ENCODE results near the gene CFAP77. TPM values are rescaled to one million over a fixed set of nuclear protein-coding genes. Genes with fewer than 3 reads are reported as not detected.
A peak's percentile ranks its signal among the peaks of the same experiment; 100 is the strongest.

CFAP77 gene
- total and polyA plus RNA-seq, 2 of the 8 experiments (the other 6 are each of a cell fraction or from before 2014, with no cell fraction given), result 0.63 to 0.97 TPM

DNA sequence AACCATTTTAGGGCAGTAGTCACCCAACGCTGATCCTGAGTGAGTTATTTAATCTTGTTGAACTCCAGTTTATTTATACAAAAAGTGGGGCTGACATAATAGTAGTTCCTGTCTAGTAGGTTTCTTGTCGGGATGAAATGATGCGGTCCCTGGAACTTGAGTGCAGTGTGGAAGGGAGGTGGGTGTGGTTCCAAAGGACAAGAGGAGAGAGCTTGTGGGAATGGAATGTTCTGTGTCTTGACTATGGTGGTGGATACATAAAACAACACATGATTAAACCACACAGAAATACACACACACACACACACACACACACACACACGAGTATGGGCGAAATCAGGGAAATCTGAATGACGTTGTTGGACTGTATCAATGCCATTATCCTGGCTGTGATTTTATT lies 106.3 kb downstream of the CFAP77 start:
- Histone ChIP-seq H3K18ac (ENCODE audit: extremely low read depth, low read length) (no peak overlapping the region), H2AFZ (ENCODE audit: low read length) (no peak overlapping the region), H4K91ac (replicated peaks; ENCODE audit: insufficient read length, low read length) (no peak overlapping the region), H2BK20ac (ENCODE audit: low read length) (no peak overlapping the region), H3K79me1 (ENCODE audit: low read depth, low read length) (no peaks in the 10 kb centered on the region), H3K23me2 (ENCODE audit: low read depth, low read length) (peaks cover 9% of the 10 kb centered on the region; the same call in 1 of the 2 replicates), H4K5ac (ENCODE audit: insufficient read length, low read depth, low read length) (no peak overlapping the region), H3K4me3 (ENCODE audit: extremely low read depth in 1 of 4, insufficient read depth in 2 of 4, low read depth in 3 of 4, low read length in 4 of 4) (no peak overlapping the region), H3K27me3 (replicated peaks in 1 of 4; ENCODE audit: control insufficient read depth in 3 of 4, extremely low read depth in 1 of 4, insufficient read depth in 3 of 4, low read length in 3 of 4) (no peaks in the 10 kb centered on the region; a peak in 1 of 7 replicates), H4K20me1 (replicated peaks in 1 of 2; ENCODE audit: control insufficient read depth in 1 of 2, insufficient read depth in 2 of 2, low read length in 2 of 2) (no peaks in the 10 kb centered on the region), H3K4ac (replicated peaks; ENCODE audit: insufficient read length, low read depth, low read length) (no peak overlapping the region), H3K14ac (ENCODE audit: insufficient read length) (no peak overlapping the region), H3K56ac (replicated peaks; ENCODE audit: insufficient read length, low read depth, low read length) (no peak overlapping the region), H3K79me2 (ENCODE audit: control insufficient read depth in 1 of 2, insufficient read depth in 2 of 2, low read length in 2 of 2) (no peaks in the 10 kb centered on the region), H2AK5ac (ENCODE audit: low read depth, low read length) (no peak overlapping the region), H3K4me1 (replicated peaks in 1 of 4; ENCODE audit: control insufficient read depth in 3 of 4, insufficient read depth in 4 of 4, low read length in 3 of 4) (no peaks in the 10 kb centered on the region), H3K23ac (ENCODE audit: insufficient read length) (no peak overlapping the region), H2BK120ac (replicated peaks; ENCODE audit: low read depth, low read length) (no peak overlapping the region), H3K27ac (ENCODE audit: low read depth, low read length) (no peak overlapping the region), H3K9me3 (ENCODE audit: insufficient read depth in 2 of 2, low read depth in 1 of 2, low read length in 1 of 2) (no peaks in the 10 kb centered on the region), H2BK12ac (ENCODE audit: low read depth, low read length) (no peak overlapping the region), H3K36me3 (ENCODE audit: control insufficient read depth in 2 of 4, insufficient read depth in 4 of 4, low read length in 3 of 4) (no peaks in the 10 kb centered on the region), H4K8ac (ENCODE audit: extremely low read depth, insufficient read depth, low read length) (no peak overlapping the region), H2BK5ac (ENCODE audit: low read depth, low read length) (no peak overlapping the region), H2BK15ac (ENCODE audit: low read length) (no peak overlapping the region), H3K9ac (replicated peaks in 1 of 4; ENCODE audit: extremely low read depth in 1 of 4, low read depth in 3 of 4, low read length in 3 of 4) (no peak overlapping the region), H3K4me2 (ENCODE audit: insufficient read depth in 1 of 2, low read depth in 2 of 2, low read length in 2 of 2) (no peak overlapping the region)
- TF ChIP-seq CREB1 (IDR thresholded peaks at IDR 0.05) (no peak), MAFK (IDR thresholded peaks at IDR 0.05; ENCODE audit: low read depth, low read length) (no peak), SIN3A (conservative IDR thresholded peaks at IDR 0.05 in 1 of 2, IDR thresholded peaks at IDR 0.05 in 1 of 2; ENCODE audit: low read depth in 1 of 2, low read length in 2 of 2) (no peak), SP2 (IDR thresholded peaks at IDR 0.05; ENCODE audit: low read length) (no peak), RXRA (IDR thresholded peaks at IDR 0.05; ENCODE audit: insufficient read depth, low read depth, low read length) (no peak), FOSL1 (IDR thresholded peaks at IDR 0.05; ENCODE audit: insufficient read depth, low read depth, low read length) (no peak), HDAC6 (IDR thresholded peaks at IDR 0.05; ENCODE audit: low read depth, low read length) (no peak), BRCA1 (IDR thresholded peaks at IDR 0.05; ENCODE audit: low read depth, low read length) (no peak)
- FAIRE-seq (peak; percentile 7), DNase-seq (ENCODE audit: low read depth in 1 of 2, low spot score in 2 of 2) (no peak)
- ChIA-PET POLR2A (ENCODE audit: partially characterized antibody) (no interaction called here), CTCF (ENCODE audit: partially characterized antibody) (interaction anchor here (1.0 kb wide), 1 partner anchor 9 kb away, joined by 3 read pairs; no protein-coding TSS in a partner anchor)
- WGBS, 2 experiments (ENCODE audit: extremely low coverage in 1 of 2, insufficient coverage in 1 of 2, insufficient read length in 1 of 2, insufficient replicate concordance in 2 of 2, low coverage in 1 of 2, low lambda C conversion rate in 2 of 2, missing lambda C conversion rate in 1 of 2), result 96% methylated on average over 6 of the region's 6 CpGs; no CpG with 5 or more reads in 1 of the 2 experiments

Measured in H1 (cell line).